ENCODE data around the gene CBX2.

The CBX2 gene

GRCh38 chr17:79788989-79789942, 11.3 kb downstream of the CBX2 start:
- no peaks in the 10 kb centered on the region for H3K36me3 ChIP-seq (ENCODE audit: insufficient read depth)
- no peak overlapping the region for H2AFZ ChIP-seq (ENCODE audit: low read depth)
- H3K27ac ChIP-seq = no peak overlapping the region
- H3K4me2 ChIP-seq = no peak overlapping the region
- H4K20me1 ChIP-seq (ENCODE audit: insufficient read depth) = no peaks in the 10 kb centered on the region
- no peaks in the 10 kb centered on the region for H3K79me2 ChIP-seq (ENCODE audit: insufficient read depth, low read depth)
- H3K27me3 ChIP-seq (ENCODE audit: insufficient read depth, low read depth) = peaks cover 40% of the 10 kb centered on the region
- no peak for TF ChIP-seq CTCF (conservative IDR thresholded peaks at IDR 0.05; ENCODE audit: low read depth, low read length)
- no peak overlapping the region for H3K9ac ChIP-seq
- H3K4me1 ChIP-seq (ENCODE audit: low read depth, poor library complexity, severe bottlenecking) = no peaks in the 10 kb centered on the region
- H3K4me3 ChIP-seq (IDR thresholded peaks at IDR 0.05; ENCODE audit: insufficient read depth, low read depth, low read length) = no peak overlapping the region

GRCh38 chr17:79789943-79790804, 12.2 kb downstream of the CBX2 start:
- Histone ChIP-seq H3K9ac (no peak overlapping the region), H3K27ac (no peak overlapping the region), H3K36me3 (ENCODE audit: insufficient read depth) (no peaks in the 10 kb centered on the region), H2AFZ (ENCODE audit: low read depth) (no peak overlapping the region), H3K79me2 (ENCODE audit: insufficient read depth, low read depth) (no peaks in the 10 kb centered on the region), H3K4me3 (IDR thresholded peaks at IDR 0.05; ENCODE audit: insufficient read depth, low read depth, low read length) (no peak overlapping the region), H3K4me2 (no peak overlapping the region), H4K20me1 (ENCODE audit: insufficient read depth) (no peaks in the 10 kb centered on the region), H3K27me3 (ENCODE audit: insufficient read depth, low read depth) (peaks cover 40% of the 10 kb centered on the region), H3K4me1 (ENCODE audit: low read depth, poor library complexity, severe bottlenecking) (no peaks in the 10 kb centered on the region)
- TF ChIP-seq CTCF (conservative IDR thresholded peaks at IDR 0.05; ENCODE audit: low read depth, low read length) = peak; percentile 53

GRCh38 chr17:79790805-79791734, 13.1 kb downstream of the CBX2 start:
- Histone ChIP-seq H3K79me2 (ENCODE audit: insufficient read depth, low read depth) (no peaks in the 10 kb centered on the region), H3K36me3 (ENCODE audit: insufficient read depth) (no peaks in the 10 kb centered on the region), H3K4me3 (IDR thresholded peaks at IDR 0.05; ENCODE audit: insufficient read depth, low read depth, low read length) (no peak overlapping the region), H4K20me1 (ENCODE audit: insufficient read depth) (no peaks in the 10 kb centered on the region), H3K4me1 (ENCODE audit: low read depth, poor library complexity, severe bottlenecking) (peaks cover 5% of the 10 kb centered on the region), H3K9ac (no peak overlapping the region), H2AFZ (ENCODE audit: low read depth) (no peak overlapping the region), H3K27me3 (ENCODE audit: insufficient read depth, low read depth) (peaks cover 40% of the 10 kb centered on the region), H3K4me2 (no peak overlapping the region), H3K27ac (no peak overlapping the region)
- no peak for TF ChIP-seq CTCF (conservative IDR thresholded peaks at IDR 0.05; ENCODE audit: low read depth, low read length)

GRCh38 chr17:79791735-79792161, 13.8 kb downstream of the CBX2 start:
- no peaks in the 10 kb centered on the region for H3K79me2 ChIP-seq (ENCODE audit: insufficient read depth, low read depth)
- no peak overlapping the region for H2AFZ ChIP-seq (ENCODE audit: low read depth)
- TF ChIP-seq CTCF (conservative IDR thresholded peaks at IDR 0.05; ENCODE audit: low read depth, low read length) = no peak
- peaks cover 6% of the 10 kb centered on the region for H3K4me1 ChIP-seq (ENCODE audit: low read depth, poor library complexity, severe bottlenecking)
- H3K4me3 ChIP-seq (IDR thresholded peaks at IDR 0.05; ENCODE audit: insufficient read depth, low read depth, low read length) = no peak overlapping the region
- no peaks in the 10 kb centered on the region for H4K20me1 ChIP-seq (ENCODE audit: insufficient read depth)
- H3K27me3 ChIP-seq (ENCODE audit: insufficient read depth, low read depth) = peaks cover 40% of the 10 kb centered on the region
- H3K9ac ChIP-seq = no peak overlapping the region
- no peak overlapping the region for H3K27ac ChIP-seq
- no peak overlapping the region for H3K4me2 ChIP-seq
- no peaks in the 10 kb centered on the region for H3K36me3 ChIP-seq (ENCODE audit: insufficient read depth)
